Stimulated activated CD4-positive, alpha-beta T cell treated with anti-CD3 and anti-CD28 coated beads, Interleukin-15, amount 100 ng/mL, for 1 hour (primary cell): ENCODE data around the gene SLC25A34.
"Not testable (repeated sequence)": the region's sequence is repeated elsewhere in the genome, so short reads cannot be mapped to it uniquely, and the experiment has no call there.

Experiments used
- DNase-seq, 2 donors: peaks; one replicate each; pipeline ENCODE4 v3.0.0-alpha.2; 2020; ENCODE audit warnings: low read depth in 1 of 2, low spot score in 1 of 2

The SLC25A34 gene

DNA sequence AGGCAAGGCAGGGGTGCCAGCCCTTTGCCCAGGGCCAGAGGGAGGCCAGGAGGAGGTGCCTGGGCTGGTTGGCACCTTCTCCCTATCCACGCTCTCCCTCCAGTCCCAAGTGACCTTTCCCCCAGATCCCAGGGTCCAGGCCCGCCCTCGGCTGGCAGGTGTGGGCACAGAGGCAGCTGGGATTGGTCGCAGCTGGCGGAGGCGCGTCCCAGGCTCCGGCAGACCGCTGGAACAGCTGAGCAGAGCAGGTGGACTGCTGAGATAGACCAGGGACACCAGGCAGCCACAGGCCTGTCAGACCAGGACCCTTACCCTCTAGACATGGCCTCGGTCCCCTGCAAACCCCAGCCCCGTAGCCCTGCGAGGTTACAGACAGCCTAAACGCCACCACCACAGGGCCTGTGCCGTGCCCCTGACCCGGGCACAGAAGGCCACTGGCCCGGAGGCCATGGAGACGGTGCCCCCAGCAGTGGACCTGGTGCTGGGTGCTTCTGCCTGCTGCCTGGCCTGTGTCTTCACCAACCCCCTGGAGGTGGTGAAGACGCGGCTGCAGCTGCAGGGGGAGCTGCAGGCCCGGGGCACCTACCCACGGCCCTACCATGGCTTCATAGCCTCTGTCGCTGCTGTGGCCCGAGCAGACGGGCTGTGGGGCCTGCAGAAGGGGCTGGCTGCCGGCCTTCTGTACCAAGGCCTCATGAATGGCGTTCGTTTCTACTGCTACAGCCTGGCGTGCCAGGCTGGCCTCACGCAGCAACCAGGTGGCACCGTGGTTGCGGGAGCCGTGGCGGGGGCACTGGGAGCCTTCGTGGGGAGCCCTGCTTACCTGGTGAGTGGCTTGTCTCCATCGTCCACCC lies at the start of gene SLC25A34:
Gene SLC25A34, plus strand, starts transcription at position 221 of the 854 bp plus-strand sequence. Its CDS starts 228 bp downstream, at position 449.
- DNase-seq, result no peak

DNA sequence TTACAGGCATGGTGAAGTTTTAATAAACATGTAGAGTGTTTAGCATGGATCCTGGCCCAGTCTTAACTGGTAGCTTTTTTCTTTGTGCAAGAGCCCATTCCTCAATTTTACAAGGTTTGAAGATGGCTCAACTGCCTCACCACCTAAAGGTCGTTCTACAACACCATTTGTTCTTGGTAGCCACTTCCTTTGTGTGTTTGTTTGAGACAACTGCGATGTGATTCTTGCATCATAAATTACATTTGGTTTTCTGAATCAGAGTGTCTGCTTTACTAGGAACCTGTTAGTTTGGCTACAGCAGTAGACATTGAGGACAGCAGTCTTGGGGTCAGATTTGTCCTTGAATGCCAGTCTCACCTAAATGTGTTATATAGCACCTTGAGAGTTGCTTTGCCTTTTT lies 48.6 kb upstream of the SLC25A34 start:
- no peak for DNase-seq

DNA sequence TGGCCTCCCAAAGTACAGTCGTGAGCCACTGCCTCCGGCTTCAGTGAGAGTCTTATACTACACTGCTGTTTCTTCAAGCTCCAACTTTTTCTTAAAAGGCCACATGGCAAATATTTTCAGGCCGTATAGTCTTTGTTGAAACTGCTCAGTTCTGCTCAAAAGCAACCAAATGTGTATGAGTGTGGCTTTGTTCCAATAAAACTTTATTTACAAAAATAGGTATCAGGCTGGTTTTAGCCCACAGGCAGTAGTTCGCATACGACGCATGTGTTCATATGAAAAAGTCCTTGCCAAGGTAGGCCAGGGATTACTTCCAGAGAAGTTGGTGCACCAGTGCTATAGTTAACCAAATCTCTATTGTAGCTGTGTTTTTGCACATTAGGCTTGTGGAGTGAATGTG lies 45.7 kb upstream of the SLC25A34 start:
- DNase-seq, result no peak

DNA sequence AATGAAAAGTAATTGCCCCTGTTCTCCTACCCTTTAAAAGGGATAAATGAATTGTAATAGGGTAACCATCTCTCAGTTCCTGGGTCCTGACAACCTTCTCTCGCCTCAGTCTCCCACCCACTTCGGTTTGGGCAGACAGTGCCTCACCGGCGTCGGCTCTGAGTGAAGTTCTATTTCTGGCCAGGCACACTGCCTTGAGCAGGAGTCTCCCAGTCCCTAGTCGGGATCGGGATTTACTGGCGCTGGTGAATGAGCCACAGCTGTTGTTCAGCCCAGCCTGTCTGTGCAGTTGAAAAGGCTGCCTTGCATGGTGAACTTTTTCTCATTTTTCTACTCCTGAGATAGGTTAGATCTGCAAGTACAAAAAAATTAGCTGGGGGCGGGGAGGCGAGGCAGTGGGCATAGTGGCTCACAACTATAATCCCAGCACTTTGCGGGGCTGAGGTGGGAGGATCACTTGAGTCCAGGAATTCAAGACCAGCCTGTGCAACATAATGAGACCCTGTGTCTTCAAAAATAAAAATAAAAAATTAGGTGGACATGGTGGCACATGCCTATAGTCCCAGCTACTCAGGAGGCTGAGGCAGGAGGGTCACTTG lies 44.5 kb upstream of the SLC25A34 start:
- no peak for DNase-seq

DNA sequence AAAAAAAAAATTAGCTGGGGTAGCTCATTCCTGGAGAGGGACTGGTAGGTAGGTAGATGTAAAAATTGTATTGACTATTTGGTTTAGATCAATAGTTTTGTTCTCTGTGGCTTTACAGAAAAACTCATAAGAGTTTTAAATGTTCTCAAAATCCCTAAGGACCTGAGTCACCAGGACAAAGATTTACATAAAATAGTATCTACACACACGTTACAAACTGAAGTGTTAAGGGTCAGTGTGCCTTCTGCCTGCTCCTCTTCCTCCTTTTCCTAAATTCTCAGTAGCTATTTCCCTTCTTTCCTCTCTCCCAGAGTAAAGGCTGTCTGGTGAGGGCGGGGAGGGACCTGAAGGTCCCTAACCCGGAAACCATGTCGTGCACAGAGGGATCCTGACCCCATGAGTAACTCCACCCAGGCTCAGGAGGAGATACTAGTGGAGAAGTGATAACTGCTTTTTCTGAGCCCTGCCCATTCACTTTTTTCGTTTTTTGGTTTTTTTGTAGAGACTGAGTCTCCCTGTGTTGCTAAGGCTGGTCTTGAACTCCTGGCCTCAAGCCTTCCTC lies 43.9 kb upstream of the SLC25A34 start:
- no peak for DNase-seq

DNA sequence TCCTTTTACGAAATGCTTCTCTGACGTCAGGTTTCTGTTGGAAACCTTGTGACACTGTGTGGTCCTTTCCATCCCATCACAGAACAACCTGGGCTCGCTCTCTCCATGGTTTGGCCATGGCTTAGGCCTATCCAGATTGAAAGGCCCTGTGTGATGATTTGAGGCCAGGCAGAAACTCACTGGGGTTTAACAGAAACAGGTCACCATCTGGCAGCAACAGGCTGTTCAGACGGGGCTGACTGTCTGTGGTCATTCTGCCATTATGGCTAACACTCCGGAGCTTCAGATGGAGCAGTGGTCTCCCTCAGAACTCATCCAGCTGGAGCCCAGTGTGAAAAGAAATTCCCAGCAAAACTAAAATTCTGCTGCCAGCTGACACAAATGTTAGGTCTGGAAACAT lies 42.7 kb upstream of the SLC25A34 start:
- DNase-seq, result no peak

DNA sequence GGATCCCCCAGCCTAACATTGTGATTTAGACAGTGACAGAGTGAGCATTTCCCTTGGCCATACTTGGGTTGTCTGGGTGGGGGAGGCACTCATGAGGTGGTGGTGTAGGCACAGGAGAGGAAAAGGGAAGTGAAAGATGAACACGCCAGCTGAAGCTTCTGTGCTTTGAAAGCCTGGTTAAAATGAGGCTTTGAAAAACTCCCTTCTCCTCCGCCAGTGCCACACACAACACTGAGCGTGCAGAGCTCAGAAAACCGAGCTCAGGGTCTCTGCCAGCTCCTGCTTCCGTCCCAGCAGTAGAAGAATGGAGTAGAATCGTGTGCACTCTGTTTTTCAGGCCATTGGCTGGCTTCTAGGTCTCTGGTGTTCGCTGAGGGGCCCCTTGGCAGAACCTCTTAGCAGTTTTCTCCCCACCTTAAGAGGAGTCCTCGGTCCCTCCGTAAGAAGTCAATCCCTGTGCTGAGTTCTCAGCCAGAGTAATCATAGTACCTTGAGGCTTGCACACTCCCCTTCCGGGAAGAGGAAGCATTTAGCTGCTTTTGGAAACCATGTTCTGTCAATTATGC lies 39.0 kb upstream of the SLC25A34 start:
- peak in 1 of 2 donors; percentile 2 for DNase-seq

DNA sequence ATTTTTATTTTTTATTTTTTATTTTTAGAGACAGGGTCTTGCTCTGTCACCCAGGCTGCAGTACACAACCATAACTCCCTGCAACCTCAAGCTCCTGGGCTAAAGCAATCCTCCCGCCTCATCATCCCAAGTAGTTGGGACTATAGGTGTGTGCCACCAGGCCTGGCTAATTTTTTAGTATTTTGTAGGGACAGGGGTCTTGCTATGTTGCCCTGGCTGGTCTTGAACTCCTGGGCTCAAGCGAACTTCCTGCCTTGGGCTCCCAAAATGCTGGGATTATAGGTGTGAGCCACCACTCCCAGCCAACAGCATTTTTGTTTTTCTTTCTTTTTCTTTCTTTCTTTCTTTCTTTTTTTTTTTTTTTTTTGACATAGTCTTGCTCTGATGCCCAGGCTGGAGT lies 37.9 kb upstream of the SLC25A34 start:
- no peak for DNase-seq

DNA sequence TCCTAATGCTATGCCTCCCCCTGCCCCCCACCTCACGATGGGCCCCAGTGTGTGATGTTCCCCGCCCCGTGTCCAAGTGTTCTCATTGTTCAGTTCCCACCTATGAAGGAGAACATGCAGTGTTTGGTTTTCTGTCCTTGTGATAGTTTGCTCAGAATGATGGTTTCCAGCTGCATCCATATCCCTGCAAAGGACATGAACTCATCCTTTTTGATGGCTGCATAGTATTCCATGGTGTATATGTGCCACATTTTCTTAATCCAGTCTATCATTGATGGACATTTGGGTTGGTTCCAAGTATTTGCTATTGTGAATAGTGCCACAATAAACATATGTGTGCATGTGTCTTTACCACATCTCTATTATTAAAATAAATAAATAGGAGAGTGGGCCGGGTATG lies 36.7 kb upstream of the SLC25A34 start:
- not testable (repeated sequence) for DNase-seq

DNA sequence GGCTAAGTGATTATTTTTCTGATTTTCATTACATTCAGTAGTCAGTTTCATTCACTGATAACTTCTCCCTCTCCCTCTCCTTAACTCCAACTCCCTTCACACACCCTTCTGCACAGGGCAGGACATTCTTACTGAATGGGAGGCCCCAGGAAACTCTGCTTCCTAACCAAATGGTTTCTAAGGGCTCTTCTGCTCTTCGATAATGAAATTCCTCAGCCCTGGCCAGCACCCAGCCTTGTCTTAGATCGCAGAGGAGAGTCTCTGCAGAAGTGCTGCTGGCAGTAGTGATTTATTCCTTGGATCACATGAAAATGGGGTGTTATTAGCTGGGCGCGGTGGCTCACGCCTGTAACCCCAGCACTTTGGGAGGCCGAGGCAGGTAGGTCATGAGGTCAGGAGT lies 35.5 kb upstream of the SLC25A34 start:
- DNase-seq, result no peak

DNA sequence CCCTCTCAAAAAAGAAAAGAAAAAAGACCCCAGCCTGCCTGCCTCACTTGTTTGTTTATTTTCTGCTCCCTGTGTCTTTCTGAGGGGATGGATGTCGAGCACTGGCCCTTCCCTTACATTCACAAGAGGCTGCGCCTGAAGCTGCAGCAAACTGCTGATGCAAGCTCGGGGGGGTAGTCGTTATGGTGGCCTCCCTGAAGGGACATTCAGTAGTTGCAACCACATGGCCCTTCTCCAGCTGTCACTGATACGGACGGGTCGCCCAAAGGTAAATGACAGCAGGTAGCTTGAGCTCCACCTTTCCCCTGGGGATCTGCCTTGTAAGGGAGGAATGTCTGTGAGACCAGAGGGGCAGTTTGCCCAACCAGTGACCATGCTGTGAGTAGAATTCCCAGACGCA lies 34.3 kb upstream of the SLC25A34 start:
- DNase-seq, result no peak

DNA sequence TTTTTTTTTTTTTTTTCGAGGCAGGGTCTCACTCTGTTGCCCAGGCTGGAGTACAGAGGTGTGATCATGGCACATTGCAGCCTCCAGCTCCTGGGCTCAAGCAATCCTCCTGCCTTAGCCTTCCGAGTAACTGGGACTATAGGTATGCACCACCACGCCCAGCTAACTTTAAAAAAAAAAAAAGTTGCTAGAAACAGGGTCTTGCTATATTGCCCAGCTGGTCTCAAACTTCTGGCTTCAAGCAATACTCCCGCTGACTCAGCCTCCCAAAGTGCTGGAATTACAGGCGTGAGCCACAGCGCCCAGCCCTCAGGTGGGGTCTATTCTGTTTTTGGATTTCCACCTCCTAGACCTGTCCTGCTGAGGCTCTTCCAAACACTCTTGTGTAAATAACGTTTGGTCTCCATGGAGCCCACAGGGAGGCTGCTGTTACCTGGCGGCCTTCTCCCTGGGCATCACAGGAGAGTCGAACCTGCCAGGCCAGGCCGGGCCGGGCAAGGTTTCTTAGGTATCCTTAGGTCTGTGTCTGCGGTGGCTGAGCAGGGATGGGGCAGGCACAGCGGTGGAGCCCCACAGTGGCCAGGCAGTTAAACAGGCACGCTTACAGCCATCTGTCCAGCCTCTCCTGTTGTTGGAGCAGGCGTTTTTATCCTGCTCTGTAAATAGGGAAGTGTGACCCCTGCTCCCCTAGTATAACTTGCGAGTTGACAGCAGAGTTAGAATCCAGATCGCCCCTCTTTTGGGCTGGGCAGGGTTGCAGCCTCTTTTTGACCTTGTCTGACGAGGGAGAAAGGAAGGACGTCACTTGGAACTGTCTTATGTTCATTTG lies 33.1 kb upstream of the SLC25A34 start:
- DNase-seq, result no peak

DNA sequence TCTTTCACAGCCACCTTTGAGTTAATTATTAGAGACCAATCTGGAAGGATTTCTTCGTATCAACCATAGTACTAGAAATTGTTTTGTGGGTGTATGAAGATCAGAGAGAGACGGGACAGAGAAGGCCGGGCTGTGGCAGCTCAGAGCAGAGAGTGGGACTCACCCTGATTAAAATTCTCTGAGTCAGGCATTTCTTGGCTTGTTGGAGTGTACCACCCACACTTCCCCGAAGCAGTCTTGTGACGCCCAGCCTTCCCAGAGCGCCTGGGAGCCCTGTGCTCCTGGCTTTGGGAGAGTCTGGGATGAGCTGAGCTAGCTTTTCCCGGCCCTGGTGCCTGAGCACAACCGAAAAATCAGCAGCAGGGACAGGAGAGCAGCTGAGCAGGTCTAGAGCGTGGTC lies 32.5 kb upstream of the SLC25A34 start:
- no peak for DNase-seq

DNA sequence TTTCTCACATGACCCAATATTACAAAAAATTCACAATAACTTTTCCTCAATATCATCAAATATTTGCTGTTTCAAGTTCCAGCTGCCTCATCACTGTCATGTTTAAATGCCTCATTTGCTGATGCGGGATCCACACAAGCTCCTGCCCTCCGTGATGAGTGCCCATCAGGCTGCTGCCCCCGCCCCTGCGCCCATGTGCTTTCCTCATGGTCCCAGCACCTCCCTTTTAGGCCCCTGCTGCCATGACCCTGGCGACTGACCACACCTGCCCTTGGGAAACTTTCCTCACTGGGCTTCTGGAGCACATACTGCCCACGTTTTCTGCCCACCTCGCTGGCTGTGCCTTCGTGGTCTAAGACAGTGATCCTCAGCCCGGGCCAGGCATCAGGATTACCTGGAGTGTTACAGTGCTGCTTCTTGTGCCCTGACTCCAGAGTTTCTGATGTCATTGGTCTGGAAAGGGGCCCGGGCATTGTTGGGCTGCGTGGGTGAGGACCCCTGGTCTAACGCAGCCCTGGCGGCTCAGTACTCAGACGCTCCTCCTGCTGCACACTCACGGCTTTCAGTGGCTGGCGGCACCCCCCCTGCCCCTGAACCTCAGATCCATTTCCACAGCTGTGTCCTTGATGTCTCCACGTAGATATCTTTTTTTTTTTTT lies 31.4 kb upstream of the SLC25A34 start:
- DNase-seq, result no peak

DNA sequence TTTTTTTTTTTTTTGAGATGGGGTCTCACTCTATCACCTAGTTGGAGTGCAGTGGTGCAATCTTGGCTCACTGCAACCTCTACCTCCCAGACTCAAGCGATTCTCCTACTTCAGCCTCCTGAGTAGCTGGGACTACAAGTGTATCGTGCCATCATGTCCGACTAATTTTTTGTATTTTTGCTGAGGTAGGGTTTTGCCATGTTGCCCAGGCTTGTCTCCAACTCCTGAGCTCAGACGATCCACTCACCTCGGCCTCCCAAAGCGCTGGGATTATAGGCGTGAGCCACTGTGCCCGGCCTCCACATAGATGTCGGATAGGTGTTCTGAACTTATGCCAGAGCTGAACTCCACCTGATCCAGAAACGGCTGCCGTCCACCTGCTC lies 30.9 kb upstream of the SLC25A34 start:
- DNase-seq, result no peak

DNA sequence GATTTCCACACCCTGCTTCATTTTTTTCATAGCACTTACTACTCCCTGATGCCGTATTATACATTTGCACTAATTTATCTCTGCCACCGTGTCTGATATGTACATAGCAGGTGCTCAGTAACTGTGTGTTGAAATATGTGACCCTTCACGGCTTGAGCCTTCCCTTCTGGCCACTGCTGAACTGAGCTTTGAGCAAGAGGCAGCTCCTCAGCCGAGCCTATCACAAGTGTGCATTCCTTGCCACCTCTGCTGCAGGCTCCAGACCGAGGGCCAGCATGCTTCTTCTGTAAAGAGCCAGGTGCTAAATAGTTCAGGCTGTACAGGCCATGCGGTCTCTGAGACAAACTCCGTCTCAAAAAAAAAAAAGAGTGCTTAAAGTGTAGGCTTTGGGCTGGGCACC lies 29.3 kb upstream of the SLC25A34 start:
- no peak for DNase-seq

DNA sequence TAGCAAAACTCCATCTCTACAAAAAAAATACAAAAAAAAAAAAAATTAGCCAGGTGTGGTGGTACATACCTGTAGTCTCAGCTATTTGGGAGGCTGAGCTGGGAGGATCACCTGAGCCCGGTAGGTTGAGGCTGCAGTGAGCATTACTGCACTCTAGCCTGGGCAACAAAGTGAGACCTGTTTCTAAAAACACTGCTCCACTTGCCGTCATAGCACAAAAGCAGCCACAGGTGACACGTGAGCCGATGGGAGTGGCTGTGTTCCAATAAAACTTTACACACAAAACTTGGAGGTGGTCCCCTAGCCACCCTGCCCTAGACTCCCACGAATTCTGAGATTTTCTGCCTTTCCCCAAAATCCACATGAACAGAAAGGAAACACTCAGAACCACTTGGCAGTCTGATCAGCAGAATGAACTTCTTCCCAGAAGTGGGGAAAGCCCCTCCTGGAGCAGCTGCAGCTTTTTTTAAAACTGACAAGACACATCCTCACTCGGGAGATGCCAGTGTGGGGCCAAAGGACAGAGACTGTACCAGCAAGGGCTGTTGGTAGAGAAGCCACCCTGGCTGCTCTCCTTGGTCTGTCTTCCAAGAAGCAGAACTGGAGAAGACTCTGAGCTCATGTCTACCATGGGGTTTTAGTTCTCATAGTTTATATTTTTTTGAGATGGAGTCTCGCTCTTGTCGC lies 28.7 kb upstream of the SLC25A34 start:
- no peak for DNase-seq

DNA sequence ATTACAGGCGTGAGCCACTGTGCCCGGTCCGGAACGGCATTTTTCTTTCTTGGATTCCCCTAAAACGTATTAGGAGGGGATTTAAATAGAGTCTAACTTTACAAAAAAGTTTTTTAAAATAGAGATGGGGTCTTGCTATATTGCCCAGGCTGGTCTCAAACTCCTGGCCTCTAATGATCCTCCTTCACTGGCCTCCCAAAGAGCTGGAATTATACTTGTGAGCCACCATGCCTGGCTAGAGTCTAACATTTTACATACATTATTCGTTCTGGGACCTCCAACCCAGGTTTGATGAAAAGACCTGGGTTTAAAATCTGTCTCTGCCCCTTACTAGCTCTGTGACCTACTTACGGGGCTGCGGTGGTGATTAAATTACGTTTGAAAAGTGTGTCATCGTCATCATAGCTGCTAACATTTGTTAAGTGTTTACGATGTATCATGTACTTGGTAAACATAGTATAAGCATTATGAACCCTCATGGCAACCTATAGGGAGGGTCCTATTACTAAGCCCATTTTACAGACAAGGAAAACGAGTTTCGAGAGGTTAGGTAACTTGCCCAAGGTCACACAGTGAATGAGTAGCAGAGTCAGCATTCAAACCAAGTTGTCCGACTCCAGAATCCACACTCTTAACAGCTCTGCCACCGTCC lies 27.4 kb upstream of the SLC25A34 start:
- no peak for DNase-seq

DNA sequence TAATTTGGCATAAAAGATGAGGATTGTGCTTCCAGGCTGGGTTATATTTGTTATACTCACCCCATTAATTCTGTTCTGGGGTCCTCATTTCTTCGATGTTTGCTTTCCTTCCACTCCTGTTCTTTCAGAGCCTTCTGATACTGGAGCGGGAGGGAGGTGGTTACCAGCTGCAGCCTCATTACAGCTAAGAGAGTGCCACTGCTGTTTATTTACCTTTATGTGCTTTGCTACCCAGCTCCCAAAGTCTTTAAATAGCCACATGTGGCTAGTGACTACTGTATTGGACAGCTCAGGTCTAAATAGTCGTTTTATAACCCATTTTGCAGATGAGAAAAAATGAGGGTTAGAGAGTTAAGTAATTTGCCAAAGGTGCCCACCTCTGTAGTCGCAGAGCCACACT lies 26.8 kb upstream of the SLC25A34 start:
- no peak for DNase-seq

DNA sequence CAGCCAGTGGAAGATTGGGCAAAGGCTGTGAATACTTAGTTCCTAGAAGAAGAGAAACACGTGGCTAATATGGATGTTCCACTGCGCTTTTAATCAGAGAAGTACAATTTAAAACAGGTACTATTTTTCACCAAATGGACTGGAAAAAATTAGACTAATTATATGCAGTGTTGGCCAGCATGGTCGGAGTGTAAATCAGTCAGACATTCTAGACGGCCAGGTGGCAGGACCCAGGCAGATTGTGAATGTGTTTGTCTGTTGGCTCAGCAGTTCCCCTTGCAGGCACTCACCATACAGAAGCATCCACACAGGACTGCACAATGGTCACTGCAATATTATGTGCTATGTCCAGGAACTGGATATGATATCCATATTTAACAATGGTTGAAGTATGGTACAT lies 23.9 kb upstream of the SLC25A34 start:
- DNase-seq, result no peak
